Mesangial cell (primary cell): ENCODE data around the gene ZNF695. TPM values are rescaled to one million over a fixed set of nuclear protein-coding genes. Genes with fewer than 3 reads are reported as not detected.

ENCODE experiments used
- total RNA-seq: library from RNA; depleted of rRNA; stranded (reverse); fragments of >200 nt; gene quantifications from 2 replicates; pipeline ENCODE4 v1.2.3, GENCODE V29; 2015

Gene ZNF695
- 0.76 and 8.6 TPM in 2 replicates for total RNA-seq

GRCh38 chr1:247007511-247008405 lies at the start of gene ZNF695:
ZNF695 (minus strand) TSS chr1:247008057; CDS start chr1:247007908, 149 bp downstream.

Other genes starting within 250 kb of the ZNF695 start
- 10.6 and 18.9 TPM in 2 replicates for gene AHCTF1, start 76.1 kb downstream of the ZNF695 start, total RNA-seq
- 1.6 and 1.8 TPM in 2 replicates for gene ZNF670, start 70.8 kb upstream of the ZNF695 start, total RNA-seq
- 4.6 and 7.4 TPM in 2 replicates for gene ZNF669, start 96.3 kb upstream of the ZNF695 start, total RNA-seq
- 7.8 and 10.5 TPM in 2 replicates for gene ZNF124, start 164.0 kb upstream of the ZNF695 start, total RNA-seq
- gene VN1R5, start 248.0 kb upstream of the ZNF695 start, total RNA-seq = not detected in 2 replicates